ENCODE results near the gene SEC63. TPM values are rescaled to one million over a fixed set of nuclear protein-coding genes. Genes with fewer than 3 reads are reported as not detected.

The SEC63 gene
- total RNA-seq (100 to 1,000 TPM in 1 of 5 donors, 10 to 100 TPM in 4; 23.9 to 162 (median 66.5) TPM), polyA plus RNA-seq (10 to 100 TPM; 10.3 to 25.8 (median 17.3) TPM)
- long read RNA-seq, donor 1, full-length matches to known transcripts: 1 of 7 reads
- long read RNA-seq, donor 1, partial matches to known transcripts: 6 of 7 reads
- long read RNA-seq, donor 1, other reads (novel, unspliced or antisense): 0 of 7 reads
- long read RNA-seq, donor 2, full-length matches to known transcripts: 6 of 13 reads
- long read RNA-seq, donor 2, partial matches to known transcripts: 7 of 13 reads
- long read RNA-seq, donor 2, other reads (novel, unspliced or antisense): 0 of 13 reads
- long read RNA-seq, donor 3, partial matches to known transcripts: 5 of 7 reads
- long read RNA-seq, donor 3, other reads (novel, unspliced or antisense): 0 of 7 reads
- long read RNA-seq, donor 4: 0 reads
- long read RNA-seq, donor 5, partial matches to known transcripts: 17 of 22 reads
- long read RNA-seq, donor 5, other reads (novel, unspliced or antisense): 0 of 22 reads
- long read RNA-seq, donor 6, full-length matches to known transcripts: 15 of 82 reads
- long read RNA-seq, donor 6, partial matches to known transcripts: 67 of 82 reads
- long read RNA-seq, donor 6, other reads (novel, unspliced or antisense): 0 of 82 reads
- long read RNA-seq, donor 7, full-length matches to known transcripts: 4 of 9 reads
- long read RNA-seq, donor 7, partial matches to known transcripts: 5 of 9 reads
- long read RNA-seq, donor 7, other reads (novel, unspliced or antisense): 0 of 9 reads
- long read RNA-seq, donor 8, partial matches to known transcripts: 28 of 33 reads
- long read RNA-seq, donor 8, other reads (novel, unspliced or antisense): 0 of 33 reads
- long read RNA-seq, donor 9, full-length matches to known transcripts: 5 of 37 reads
- long read RNA-seq, donor 9, partial matches to known transcripts: 32 of 37 reads
- long read RNA-seq, donor 9, other reads (novel, unspliced or antisense): 0 of 37 reads
- long read RNA-seq, donor 10, partial matches to known transcripts: 7 of 9 reads
- long read RNA-seq, donor 10, other reads (novel, unspliced or antisense): 0 of 9 reads

- WGBS, 5 donors: 0% methylated on average over 34 to 69 of the region's 69 CpGs
- Histone ChIP-seq H3K4me3 (peak within 1 kb of the TSS; percentile 78 to 97 (median 88)), H3K36me3 (no peaks in the 10 kb centered on the region), H3K27ac (peak within 1 kb of the TSS; percentile 79 to 96 (median 93)), H3K9me3 (no peaks in the 10 kb centered on the region), H3K27me3 (no peaks in the 10 kb centered on the region), H3K4me1 (peaks cover 19 to 42% (median 30%) of the 10 kb centered on the region in 4 donors)
- peak; percentile 98 to 99 for DNase-seq
- TF ChIP-seq CTCF (IDR thresholded peaks at IDR 0.05) (no peak), POLR2A (IDR thresholded peaks at IDR 0.05) (peak in 2 of 4 donors; percentile 68 to 89), EP300 (IDR thresholded peaks at IDR 0.05) (no peak), POLR2AphosphoS5 (IDR thresholded peaks at IDR 0.05) (peak; percentile 41 to 89 (median 77))
- intact Hi-C loops (cut with DNase I; ENCODE audit: low total_unique reads): no loop called here
Observed at GRCh38 chr6:107957909-107958688, at the start of gene SEC63. SEC63 (minus strand) TSS chr6:107958208; CDS start chr6:107958009, 199 bp downstream.

GRCh38 chr6:108005961-108006360, 48.0 kb upstream of the SEC63 start:
- intact Hi-C loops (cut with DNase I; ENCODE audit: low total_unique reads): no loop called here
- Histone ChIP-seq H3K36me3 (no peaks in the 10 kb centered on the region), H3K4me1 (peaks cover 0 to 9% (median 0%) of the 10 kb centered on the region in 4 donors), H3K4me3 (no peak overlapping the region), H3K27ac (no peak overlapping the region), H3K9me3 (peaks cover 6 to 22% (median 15%) of the 10 kb centered on the region in 4 donors), H3K27me3 (no peaks in the 10 kb centered on the region)
- DNase-seq: no peak
- WGBS, 5 donors: 77 to 81% (median 78%) methylated on average over 3 of the region's 3 CpGs
- TF ChIP-seq CTCF (IDR thresholded peaks at IDR 0.05): no peak
- no peak for TF ChIP-seq POLR2AphosphoS5 (IDR thresholded peaks at IDR 0.05)
- no peak for TF ChIP-seq POLR2A (IDR thresholded peaks at IDR 0.05)
- no peak for TF ChIP-seq EP300 (IDR thresholded peaks at IDR 0.05)

GRCh38 chr6:108004861-108005260, 46.9 kb upstream of the SEC63 start:
- no peak overlapping the region for H3K27ac ChIP-seq
- H3K4me3 ChIP-seq: no peak overlapping the region
- intact Hi-C loops (cut with DNase I; ENCODE audit: low total_unique reads): no loop called here
- H3K9me3 ChIP-seq: peaks cover 6 to 18% (median 15%) of the 10 kb centered on the region in 4 donors
- WGBS, 5 donors: 94 to 99% (median 97%) methylated on average over 15 of the region's 15 CpGs
- H3K4me1 ChIP-seq: peaks cover 0 to 9% (median 0%) of the 10 kb centered on the region in 4 donors
- DNase-seq: no peak
- no peaks in the 10 kb centered on the region for H3K36me3 ChIP-seq
- no peak for TF ChIP-seq POLR2AphosphoS5 (IDR thresholded peaks at IDR 0.05)
- H3K27me3 ChIP-seq: no peaks in the 10 kb centered on the region

GRCh38 chr6:108002365-108003221, 44.6 kb upstream of the SEC63 start:
- Histone ChIP-seq H3K36me3 (no peaks in the 10 kb centered on the region), H3K4me1 (peaks cover 0 to 9% (median 0%) of the 10 kb centered on the region in 4 donors), H3K27me3 (no peaks in the 10 kb centered on the region), H3K9me3 (no peaks in the 10 kb centered on the region), H3K4me3 (no peak overlapping the region), H3K27ac (peak overlapping the region; percentile 16 to 72 (median 54))
- WGBS, 5 donors: 23 to 41% (median 28%) methylated on average over 9 of the region's 9 CpGs
- TF ChIP-seq CTCF (IDR thresholded peaks at IDR 0.05) (no peak), EP300 (IDR thresholded peaks at IDR 0.05) (no peak), POLR2AphosphoS5 (IDR thresholded peaks at IDR 0.05) (no peak), POLR2A (IDR thresholded peaks at IDR 0.05) (no peak)
- DNase-seq: peak; percentile 31 to 84
- intact Hi-C loops (cut with DNase I; ENCODE audit: low total_unique reads): no loop called here

All from stomach (tissue), 19 donors.